Keratinocyte (primary cell): Measurements from ENCODE around the gene TMEM200B.

ENCODE experiments used
- EZH2 ChIP-seq: IDR thresholded peaks from one replicate; pipeline ENCODE4 v1.6.1; 2012; ENCODE audit warnings: inconsistent platforms, mild to moderate bottlenecking, low read length, moderate library complexity
- TF ChIP-seq, protein P1 (sequence below), 3 experiments: IDR thresholded peaks in 1 of 3; conservative IDR thresholded peaks in 1 of 3; optimal IDR thresholded peaks in 1 of 3; 2 replicates in 2 of 3; 3 replicates in 1 of 3; pipeline versions ENCODE3 to v1.5.1; 2011; ENCODE audit warnings: low read length in 3 of 3, mild to moderate bottlenecking in 3 of 3, moderate library complexity in 2 of 3, control low read depth in 1 of 3, inconsistent platforms in 1 of 3; ENCODE audit not compliant: insufficient read depth in 2 of 3; ENCODE audit errors: extremely low read depth in 1 of 3

DNA sequence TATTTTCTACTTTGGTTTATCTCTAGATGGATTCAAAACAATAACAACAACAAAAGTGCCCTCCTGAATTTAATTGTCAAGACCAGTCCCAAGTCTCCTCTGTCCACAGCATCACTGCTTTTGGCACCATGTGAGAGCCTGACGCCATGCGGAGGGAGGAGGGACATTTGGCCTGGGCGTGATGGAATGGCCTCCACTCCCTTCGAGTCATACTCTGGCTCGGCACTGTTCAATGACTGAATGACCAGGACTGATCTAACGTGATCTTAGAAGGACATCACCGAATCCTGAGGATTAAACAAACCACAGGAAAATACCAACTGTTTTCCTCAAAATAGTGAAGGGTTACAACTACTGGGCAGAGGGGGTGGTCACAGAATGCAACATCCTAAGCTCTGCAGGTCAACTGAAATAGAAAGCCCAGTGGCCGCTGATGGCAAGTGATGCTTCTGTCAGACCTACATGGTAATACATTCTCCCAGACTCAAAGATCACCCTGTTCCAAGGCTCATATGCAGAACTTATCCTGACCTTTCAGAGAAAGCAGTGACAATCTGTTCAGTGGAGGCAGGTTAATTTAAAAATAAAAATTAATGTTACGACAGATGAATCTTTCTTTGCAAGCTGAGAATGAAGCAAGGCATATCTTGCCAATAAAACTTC lies 38.9 kb upstream of the TMEM200B start:
- TF ChIP-seq, protein P1, sequence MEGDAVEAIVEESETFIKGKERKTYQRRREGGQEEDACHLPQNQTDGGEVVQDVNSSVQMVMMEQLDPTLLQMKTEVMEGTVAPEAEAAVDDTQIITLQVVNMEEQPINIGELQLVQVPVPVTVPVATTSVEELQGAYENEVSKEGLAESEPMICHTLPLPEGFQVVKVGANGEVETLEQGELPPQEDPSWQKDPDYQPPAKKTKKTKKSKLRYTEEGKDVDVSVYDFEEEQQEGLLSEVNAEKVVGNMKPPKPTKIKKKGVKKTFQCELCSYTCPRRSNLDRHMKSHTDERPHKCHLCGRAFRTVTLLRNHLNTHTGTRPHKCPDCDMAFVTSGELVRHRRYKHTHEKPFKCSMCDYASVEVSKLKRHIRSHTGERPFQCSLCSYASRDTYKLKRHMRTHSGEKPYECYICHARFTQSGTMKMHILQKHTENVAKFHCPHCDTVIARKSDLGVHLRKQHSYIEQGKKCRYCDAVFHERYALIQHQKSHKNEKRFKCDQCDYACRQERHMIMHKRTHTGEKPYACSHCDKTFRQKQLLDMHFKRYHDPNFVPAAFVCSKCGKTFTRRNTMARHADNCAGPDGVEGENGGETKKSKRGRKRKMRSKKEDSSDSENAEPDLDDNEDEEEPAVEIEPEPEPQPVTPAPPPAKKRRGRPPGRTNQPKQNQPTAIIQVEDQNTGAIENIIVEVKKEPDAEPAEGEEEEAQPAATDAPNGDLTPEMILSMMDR (optimal IDR thresholded peaks at IDR 0.05 in 1 of 3, IDR thresholded peaks at IDR 0.05 in 1 of 3, conservative IDR thresholded peaks at IDR 0.05 in 1 of 3; ENCODE audit: extremely low read depth in 1 of 3, insufficient read depth in 2 of 3, low read length in 3 of 3): no peak
- no peak for TF ChIP-seq EZH2
